ENCODE measurements around the gene ZNF837.

DNA sequence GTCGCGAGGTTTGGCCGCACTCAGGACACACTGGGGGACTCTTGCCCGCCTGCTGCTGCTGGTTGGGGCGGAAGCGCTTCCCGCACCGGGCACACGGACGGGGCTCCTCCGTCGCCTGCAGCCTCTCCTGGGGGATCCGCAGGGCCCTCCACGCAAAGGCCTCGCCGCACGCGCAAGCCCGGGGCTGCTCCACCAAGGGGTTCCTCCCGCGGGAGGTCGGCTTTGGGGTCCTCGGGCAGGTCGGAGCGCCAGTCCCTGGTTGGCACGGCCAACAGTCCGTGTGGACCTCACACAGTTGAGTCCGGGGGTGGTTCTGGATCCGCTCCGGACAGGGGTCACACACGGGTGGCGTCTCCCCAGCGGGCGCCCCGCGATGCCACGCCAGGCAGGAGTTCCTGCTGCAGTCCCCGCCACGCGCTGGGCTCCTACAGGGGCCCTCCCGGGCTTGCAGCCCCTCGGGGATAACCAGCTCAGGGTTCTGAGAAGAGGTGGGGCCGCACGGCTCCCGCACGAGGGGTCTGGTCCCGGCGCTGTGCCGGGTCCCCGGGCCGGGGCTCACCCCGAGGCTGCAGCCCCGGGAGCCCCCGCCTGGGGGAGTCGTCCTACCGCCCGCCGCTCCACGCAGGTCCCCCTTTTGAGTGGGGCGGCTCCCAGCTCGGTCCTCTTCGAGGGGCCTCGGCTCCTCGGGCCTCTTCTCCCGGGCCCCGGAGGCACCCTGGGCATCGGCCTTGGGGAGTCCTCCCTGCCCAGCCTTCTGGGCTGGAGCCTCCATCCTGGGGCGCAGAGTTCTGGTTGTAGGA lies 12.1 kb downstream of the ZNF837 start:
- TF ChIP-seq, protein P1, sequence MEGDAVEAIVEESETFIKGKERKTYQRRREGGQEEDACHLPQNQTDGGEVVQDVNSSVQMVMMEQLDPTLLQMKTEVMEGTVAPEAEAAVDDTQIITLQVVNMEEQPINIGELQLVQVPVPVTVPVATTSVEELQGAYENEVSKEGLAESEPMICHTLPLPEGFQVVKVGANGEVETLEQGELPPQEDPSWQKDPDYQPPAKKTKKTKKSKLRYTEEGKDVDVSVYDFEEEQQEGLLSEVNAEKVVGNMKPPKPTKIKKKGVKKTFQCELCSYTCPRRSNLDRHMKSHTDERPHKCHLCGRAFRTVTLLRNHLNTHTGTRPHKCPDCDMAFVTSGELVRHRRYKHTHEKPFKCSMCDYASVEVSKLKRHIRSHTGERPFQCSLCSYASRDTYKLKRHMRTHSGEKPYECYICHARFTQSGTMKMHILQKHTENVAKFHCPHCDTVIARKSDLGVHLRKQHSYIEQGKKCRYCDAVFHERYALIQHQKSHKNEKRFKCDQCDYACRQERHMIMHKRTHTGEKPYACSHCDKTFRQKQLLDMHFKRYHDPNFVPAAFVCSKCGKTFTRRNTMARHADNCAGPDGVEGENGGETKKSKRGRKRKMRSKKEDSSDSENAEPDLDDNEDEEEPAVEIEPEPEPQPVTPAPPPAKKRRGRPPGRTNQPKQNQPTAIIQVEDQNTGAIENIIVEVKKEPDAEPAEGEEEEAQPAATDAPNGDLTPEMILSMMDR (optimal IDR thresholded peaks at IDR 0.05 in 1 of 3, IDR thresholded peaks at IDR 0.05 in 1 of 3, conservative IDR thresholded peaks at IDR 0.05 in 1 of 3; ENCODE audit: extremely low read depth in 1 of 3, insufficient read depth in 2 of 3, low read length in 3 of 3): no peak
- no peak for TF ChIP-seq EZH2 (IDR thresholded peaks at IDR 0.05; ENCODE audit: low read length)
